Activated naive CD8-positive, alpha-beta T cell treated with anti-CD3 and anti-CD28 coated beads, Interleukin-2, amount 10 ng/mL, durations not matched to agents 7 days and 5 days (primary cell): Measurements from ENCODE around the gene BAIAP2L1. TPM values are rescaled to one million over a fixed set of nuclear protein-coding genes. Genes with fewer than 3 reads are reported as not detected.
"Not testable (repeated sequence)": the region's sequence is repeated elsewhere in the genome, so short reads cannot be mapped to it uniquely, and the experiment has no call there.

Source experiments
- ATAC-seq: fragments of 150-1000 bp; cut with Tn5 transposase; one replicate; pipeline ENCODE4 v1.10.0; 2021; ENCODE audit warnings: low read depth, moderate library complexity
- POLR2A ChIA-PET: fragments of 350-600 bp; sonication (Branson Sonifier 250); formaldehyde crosslinking; loops from one replicate; lab custom pipeline; 2021; ENCODE audit warnings: antibody characterized with exemption; lab: Charles Lee
- DNase-seq: peaks from one replicate; pipeline ENCODE4 v3.0.0; 2021
- H3K27ac Mint-ChIP-seq: one replicate; pipeline ENCODE4 v1.8.0; 2022; ENCODE audit warnings: mild to moderate bottlenecking, mixed read lengths
- H3K27me3 Mint-ChIP-seq: one replicate; pipeline ENCODE4 v1.8.0; 2022; ENCODE audit warnings: mild to moderate bottlenecking, moderate library complexity, mixed read lengths
- H3K36me3 Mint-ChIP-seq: one replicate; pipeline ENCODE4 v1.8.0; 2021; ENCODE audit warnings: mild to moderate bottlenecking, mixed read lengths
- H3K4me1 Mint-ChIP-seq: one replicate; pipeline ENCODE4 v1.8.0; 2021; ENCODE audit warnings: mixed read lengths
- H3K4me3 Mint-ChIP-seq: one replicate; pipeline ENCODE4 v1.8.0; 2022; ENCODE audit warnings: mild to moderate bottlenecking, moderate library complexity, mixed read lengths
- H3K9me3 Mint-ChIP-seq: one replicate; pipeline ENCODE4 v1.8.0; 2021; ENCODE audit warnings: mixed read lengths
- total RNA-seq, 2 experiments: library from RNA; stranded (reverse); gene quantifications; one replicate each; pipeline ENCODE4 v1.2.3, GENCODE V29; 2021

The BAIAP2L1 gene
- total RNA-seq: 1 to 10 TPM; 1.4 to 2.2 TPM

DNA sequence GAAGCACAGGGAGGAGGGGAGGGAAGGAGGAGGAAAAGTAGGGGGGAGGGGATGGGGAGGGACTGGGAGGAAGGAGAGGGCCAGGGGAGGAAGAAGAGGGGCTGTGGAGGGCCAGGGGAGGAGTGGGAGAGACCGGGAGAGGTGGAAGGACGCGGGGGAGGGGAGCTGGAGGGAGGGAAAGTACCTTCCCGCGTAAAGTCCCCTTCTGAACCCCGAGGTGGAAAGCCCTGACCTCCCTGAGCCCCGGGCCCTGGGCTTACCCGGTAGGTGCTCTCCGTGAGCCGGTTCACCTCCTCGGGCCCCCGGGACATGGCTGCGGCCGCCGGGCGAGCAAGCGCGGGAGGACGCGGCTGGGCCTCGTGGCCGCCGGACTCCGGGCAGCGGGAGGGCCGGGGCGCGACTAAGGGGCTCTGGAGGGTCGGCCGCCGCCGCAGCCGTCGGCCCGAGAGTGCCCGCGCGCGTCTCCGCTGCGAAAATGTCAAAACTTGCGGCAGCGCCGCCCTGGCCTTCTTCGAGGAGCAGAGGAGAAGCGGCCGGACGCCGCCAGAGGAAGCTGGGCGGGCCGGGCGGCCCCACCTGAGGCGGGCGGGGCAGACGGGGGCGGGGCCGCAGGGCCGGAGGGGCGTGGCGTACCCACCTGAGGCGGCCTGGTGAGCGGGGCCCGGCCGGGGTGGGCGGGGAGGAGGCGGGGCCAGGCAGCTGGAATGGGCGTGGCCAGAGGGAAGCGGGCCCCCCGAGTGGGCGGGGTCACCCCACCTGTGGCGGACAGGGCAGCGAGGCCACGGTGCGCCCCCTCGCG lies at the start of gene BAIAP2L1:
TSS of gene BAIAP2L1 (minus strand) at position 549 of the 799 bp plus-strand sequence. CDS start at position 311, 238 bp downstream.
- Mint-ChIP-seq H3K9me3 (no peaks in the 10 kb centered on the region), H3K27me3 (peaks cover 25% of the 10 kb centered on the region), H3K4me1 (peaks cover 4% of the 10 kb centered on the region), H3K27ac (no peak within 1 kb of the TSS), H3K36me3 (no peaks in the 10 kb centered on the region), H3K4me3 (peak within 1 kb of the TSS; percentile 60)
- ATAC-seq (peak; percentile 89), DNase-seq (peak; percentile 93)
- POLR2A ChIA-PET: interaction anchor here (0.6 to 1.4 kb wide), 3 partner anchors 150 to 379 kb away, joined by 3 to 5 read pairs (median 3); no protein-coding TSS in a partner anchor

DNA sequence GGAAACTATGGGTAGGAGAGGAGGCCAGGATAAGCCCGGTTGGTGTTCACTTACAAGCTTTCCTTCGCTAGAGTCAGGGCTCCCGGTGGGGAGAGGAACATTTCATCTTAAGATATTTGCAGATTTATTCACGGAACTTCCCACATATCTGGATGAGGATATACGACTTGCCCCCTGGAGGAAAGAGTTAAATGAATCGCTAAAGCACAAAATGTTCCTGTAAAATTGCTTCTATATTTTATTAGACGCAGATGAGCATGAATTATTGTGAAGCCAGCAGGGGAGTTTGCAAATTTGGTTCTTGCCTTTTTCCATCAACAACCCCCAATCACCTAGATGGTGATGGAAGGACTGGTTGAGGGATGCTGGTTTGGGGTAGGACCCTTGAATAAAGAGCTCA lies 47.9 kb upstream of the BAIAP2L1 start:
- H3K4me3 Mint-ChIP-seq: no peak overlapping the region
- ATAC-seq (no peak), DNase-seq (no peak)
- H3K36me3 Mint-ChIP-seq: no peaks in the 10 kb centered on the region
- no peak overlapping the region for H3K27ac Mint-ChIP-seq
- H3K4me1 Mint-ChIP-seq: no peaks in the 10 kb centered on the region
- H3K27me3 Mint-ChIP-seq: peaks cover 3% of the 10 kb centered on the region
- peaks cover 2% of the 10 kb centered on the region for H3K9me3 Mint-ChIP-seq
- POLR2A ChIA-PET: no interaction called here

GRCh38 chr7:98440992-98441391 lies 40.1 kb upstream of the BAIAP2L1 start:
- DNase-seq, H3K4me3 Mint-ChIP-seq, H3K4me1 Mint-ChIP-seq, ATAC-seq, H3K27ac Mint-ChIP-seq, H3K36me3 Mint-ChIP-seq, H3K27me3 Mint-ChIP-seq, POLR2A ChIA-PET: not testable (repeated sequence)
- H3K9me3 Mint-ChIP-seq: peaks cover 12% of the 10 kb centered on the region

DNA sequence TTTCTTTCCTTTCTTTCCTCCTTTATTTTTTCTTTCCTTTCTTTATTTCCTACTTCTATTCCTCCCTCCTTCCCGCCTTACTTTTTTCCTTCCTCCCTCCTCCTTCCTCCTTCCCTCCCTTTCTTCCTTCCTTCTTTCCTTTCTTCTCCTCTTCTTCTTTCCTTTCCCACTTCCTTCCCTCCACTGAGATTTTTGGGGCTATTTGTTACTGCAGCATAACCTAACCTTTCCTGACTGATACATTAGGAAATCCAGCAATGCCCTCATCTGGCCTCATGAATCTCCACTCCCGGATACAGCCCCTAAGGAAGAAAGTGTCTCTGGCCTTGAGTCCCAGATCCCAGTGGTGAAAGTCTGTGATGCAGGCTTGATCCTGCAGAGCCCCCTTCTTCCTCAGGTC lies 38.6 kb upstream of the BAIAP2L1 start:
- no peaks in the 10 kb centered on the region for H3K27me3 Mint-ChIP-seq
- DNase-seq (no peak), ATAC-seq (no peak)
- POLR2A ChIA-PET: no interaction called here
- no peak overlapping the region for H3K4me3 Mint-ChIP-seq
- no peaks in the 10 kb centered on the region for H3K36me3 Mint-ChIP-seq
- peaks cover 12% of the 10 kb centered on the region for H3K9me3 Mint-ChIP-seq
- H3K4me1 Mint-ChIP-seq: peaks cover 5% of the 10 kb centered on the region
- H3K27ac Mint-ChIP-seq: no peak overlapping the region

DNA sequence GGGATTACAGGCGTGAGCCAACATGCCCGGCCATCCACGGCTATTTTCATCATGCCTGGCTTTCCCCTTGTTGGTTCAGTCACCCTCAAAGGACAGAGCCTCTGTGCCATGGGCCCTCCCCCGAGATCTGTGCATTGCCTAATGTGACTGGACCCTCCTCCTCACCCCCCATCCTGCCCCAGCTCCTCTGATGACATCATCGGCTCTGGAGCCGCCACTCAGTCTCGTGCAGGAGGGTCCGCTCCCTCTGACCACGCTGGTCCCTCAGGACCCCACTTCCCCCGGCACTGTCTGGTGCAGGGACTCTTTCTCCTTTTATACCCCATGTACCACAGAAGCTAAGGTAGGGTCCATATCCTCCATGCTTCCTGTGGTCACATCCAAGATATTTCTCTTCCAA lies 33.2 kb upstream of the BAIAP2L1 start:
- ATAC-seq: no peak
- Mint-ChIP-seq H3K9me3 (peaks cover 3% of the 10 kb centered on the region), H3K27ac (no peak overlapping the region), H3K36me3 (no peaks in the 10 kb centered on the region), H3K4me3 (no peak overlapping the region), H3K27me3 (no peaks in the 10 kb centered on the region), H3K4me1 (peaks cover 5% of the 10 kb centered on the region)
- POLR2A ChIA-PET: no interaction called here
- no peak for DNase-seq

DNA sequence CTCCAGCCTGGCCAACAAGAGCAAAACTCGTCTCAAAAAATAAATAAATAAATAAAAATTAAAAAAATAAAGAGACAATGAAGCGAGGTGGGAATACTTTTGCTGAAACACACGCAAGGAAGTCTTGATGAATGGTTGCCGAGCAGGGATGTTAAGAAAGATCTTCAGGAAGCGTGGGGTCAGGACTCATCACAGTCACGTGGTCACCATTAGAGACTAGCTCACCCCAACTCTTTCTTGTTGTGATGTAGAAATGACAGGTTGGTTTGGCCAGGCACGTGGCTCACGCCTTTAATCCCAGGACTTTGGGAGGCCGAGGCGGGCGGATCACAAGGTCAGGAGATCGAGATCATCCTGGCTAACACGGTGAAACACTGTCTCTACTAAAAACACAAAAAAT lies 28.9 kb upstream of the BAIAP2L1 start:
- peaks cover 2% of the 10 kb centered on the region for H3K27me3 Mint-ChIP-seq
- no peak overlapping the region for H3K27ac Mint-ChIP-seq
- no peak overlapping the region for H3K4me3 Mint-ChIP-seq
- H3K36me3 Mint-ChIP-seq: no peaks in the 10 kb centered on the region
- POLR2A ChIA-PET: no interaction called here
- ATAC-seq (no peak), DNase-seq (no peak)
- H3K9me3 Mint-ChIP-seq: no peaks in the 10 kb centered on the region
- H3K4me1 Mint-ChIP-seq: no peaks in the 10 kb centered on the region

DNA sequence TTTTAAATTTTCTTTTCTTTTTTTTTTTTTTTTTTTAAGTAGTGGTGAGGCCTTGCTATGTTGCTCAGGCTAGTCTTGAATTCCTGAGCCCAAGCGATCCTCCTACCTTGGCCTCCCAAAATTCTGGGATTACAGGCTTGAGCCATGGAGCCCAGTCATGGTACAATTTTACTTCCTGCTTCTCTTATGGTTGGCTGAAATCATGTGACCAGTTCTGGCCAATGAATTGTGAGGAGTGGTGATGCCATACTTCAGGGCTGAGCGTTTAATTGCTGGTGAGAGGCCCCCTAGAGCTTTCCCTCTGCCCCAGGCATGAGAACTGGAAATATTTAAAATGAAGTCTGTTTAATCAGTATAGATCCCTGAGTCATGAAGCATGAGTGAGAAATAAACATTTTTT lies 22.2 kb upstream of the BAIAP2L1 start:
- no peaks in the 10 kb centered on the region for H3K36me3 Mint-ChIP-seq
- DNase-seq: no peak
- H3K4me3 Mint-ChIP-seq: no peak overlapping the region
- no peak overlapping the region for H3K27ac Mint-ChIP-seq
- H3K4me1 Mint-ChIP-seq: peaks cover 2% of the 10 kb centered on the region
- POLR2A ChIA-PET: no interaction called here
- H3K27me3 Mint-ChIP-seq: peaks cover 4% of the 10 kb centered on the region
- no peaks in the 10 kb centered on the region for H3K9me3 Mint-ChIP-seq
- no peak for ATAC-seq

DNA sequence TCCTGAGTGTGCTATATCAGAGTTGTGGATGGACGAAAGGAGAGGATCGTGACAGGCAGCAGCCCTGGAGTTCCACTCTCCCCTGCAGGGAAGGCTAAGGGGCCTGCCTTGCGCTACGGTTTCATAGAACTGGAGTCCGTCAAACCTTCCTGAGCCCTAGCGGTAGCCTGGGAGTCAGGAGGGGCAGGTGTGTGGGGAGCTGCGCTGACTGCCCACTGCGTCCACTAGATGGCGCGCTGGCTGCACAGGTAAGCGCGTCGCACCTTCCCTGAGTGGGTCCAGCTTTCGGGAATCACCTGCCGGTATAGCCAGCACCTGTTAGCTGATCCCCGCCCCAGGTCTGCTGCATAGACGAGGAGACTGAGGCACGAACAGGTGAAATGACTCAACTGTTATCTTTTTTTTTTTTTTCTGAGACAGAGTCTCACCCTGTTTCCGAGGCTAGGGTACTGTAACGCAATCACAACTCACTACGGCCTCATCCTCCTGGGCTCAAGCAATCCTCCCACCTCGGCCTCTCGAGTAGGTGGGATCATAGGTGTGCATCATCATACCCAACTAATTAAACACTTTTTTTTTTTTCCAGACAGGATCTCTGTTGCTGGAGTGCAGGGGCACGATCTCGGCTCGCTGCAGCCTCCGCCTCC lies 20.2 kb upstream of the BAIAP2L1 start:
- peak; percentile 85 for ATAC-seq
- H3K4me1 Mint-ChIP-seq: peaks cover 2% of the 10 kb centered on the region
- H3K36me3 Mint-ChIP-seq: no peaks in the 10 kb centered on the region
- no peak overlapping the region for H3K4me3 Mint-ChIP-seq
- H3K9me3 Mint-ChIP-seq: no peaks in the 10 kb centered on the region
- DNase-seq: peak; percentile 73
- H3K27me3 Mint-ChIP-seq: peaks cover 4% of the 10 kb centered on the region
- POLR2A ChIA-PET: no interaction called here
- no peak overlapping the region for H3K27ac Mint-ChIP-seq

GRCh38 chr7:98419988-98420387 lies 19.1 kb upstream of the BAIAP2L1 start:
- POLR2A ChIA-PET, H3K9me3 Mint-ChIP-seq, H3K27ac Mint-ChIP-seq, DNase-seq, H3K4me3 Mint-ChIP-seq, ATAC-seq, H3K4me1 Mint-ChIP-seq, H3K36me3 Mint-ChIP-seq, H3K27me3 Mint-ChIP-seq: not testable (repeated sequence)

GRCh38 chr7:98419316-98419691 lies 18.4 kb upstream of the BAIAP2L1 start:
- H3K36me3 Mint-ChIP-seq, H3K9me3 Mint-ChIP-seq, H3K4me3 Mint-ChIP-seq, H3K27me3 Mint-ChIP-seq, H3K4me1 Mint-ChIP-seq, POLR2A ChIA-PET, DNase-seq, ATAC-seq, H3K27ac Mint-ChIP-seq: not testable (repeated sequence)

DNA sequence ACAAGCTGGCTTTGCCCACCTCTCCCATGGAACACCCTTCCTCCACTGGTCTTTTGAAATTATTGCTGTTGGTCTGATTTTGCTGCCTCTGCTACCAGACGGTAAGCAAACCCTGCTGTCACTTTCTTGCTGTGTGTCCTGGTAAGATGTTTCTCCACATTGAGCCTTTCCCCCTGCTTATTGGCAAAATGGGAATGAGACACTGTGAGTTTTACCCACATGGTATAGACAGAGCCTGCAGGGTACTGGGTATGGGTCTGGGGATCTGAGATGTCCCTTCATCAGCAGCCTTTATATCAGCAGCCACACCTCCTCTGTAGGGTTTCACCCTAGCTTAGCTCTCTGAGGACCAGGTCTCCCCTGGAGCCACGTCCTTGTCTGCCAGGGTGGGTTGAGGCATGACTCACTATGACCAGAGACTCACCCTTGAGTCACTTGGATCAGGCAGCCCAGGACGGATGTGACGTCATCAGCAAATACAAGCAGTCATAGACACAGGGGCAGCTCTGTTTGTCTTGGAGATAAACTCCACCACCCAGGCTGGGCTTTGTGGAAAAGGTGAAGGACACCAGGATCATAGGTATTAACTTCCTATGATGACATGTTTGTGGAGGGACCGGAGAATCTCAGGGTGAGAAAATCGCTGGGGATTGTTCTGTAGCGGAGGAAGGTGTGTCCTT lies 17.9 kb upstream of the BAIAP2L1 start:
- Mint-ChIP-seq H3K4me3 (no peak overlapping the region), H3K36me3 (no peaks in the 10 kb centered on the region), H3K9me3 (no peaks in the 10 kb centered on the region), H3K27ac (no peak overlapping the region), H3K27me3 (no peaks in the 10 kb centered on the region), H3K4me1 (peaks cover 2% of the 10 kb centered on the region)
- no peak for DNase-seq
- ATAC-seq: no peak
- POLR2A ChIA-PET: no interaction called here

- POLR2A ChIA-PET: no interaction called here
- H3K36me3 Mint-ChIP-seq: no peaks in the 10 kb centered on the region
- H3K4me1 Mint-ChIP-seq: peaks cover 2% of the 10 kb centered on the region
- H3K27ac Mint-ChIP-seq: no peak overlapping the region
- DNase-seq (no peak), ATAC-seq (no peak)
- no peak overlapping the region for H3K4me3 Mint-ChIP-seq
- H3K9me3 Mint-ChIP-seq: no peaks in the 10 kb centered on the region
- H3K27me3 Mint-ChIP-seq: no peaks in the 10 kb centered on the region
Observed at GRCh38 chr7:98418271-98418635, 17.4 kb upstream of the BAIAP2L1 start.

GRCh38 chr7:98417604-98418270 lies 16.8 kb upstream of the BAIAP2L1 start:
- H3K27ac Mint-ChIP-seq, H3K4me3 Mint-ChIP-seq, H3K27me3 Mint-ChIP-seq, H3K9me3 Mint-ChIP-seq, H3K36me3 Mint-ChIP-seq, DNase-seq, H3K4me1 Mint-ChIP-seq, POLR2A ChIA-PET, ATAC-seq: not testable (repeated sequence)
